HepG2 (cell line): ENCODE measurements around the gene EMC9. TPM values are rescaled to one million over a fixed set of nuclear protein-coding genes. Genes with fewer than 3 reads are reported as not detected.

ENCODE experiments used
- ARHGAP35 ChIP-seq: sonication (generic); formaldehyde crosslinking; IDR thresholded peaks from 2 replicates; pipeline ENCODE4 v1.9.0; 2022; ENCODE audit warnings: mild to moderate bottlenecking, inconsistent platforms, moderate library complexity, missing genetic modification reagents, borderline replicate concordance
- CCDC6 ChIP-seq: sonication (generic); formaldehyde crosslinking; IDR thresholded peaks from 2 replicates; pipeline ENCODE4 v1.8.1; 2022; ENCODE audit warnings: mild to moderate bottlenecking, missing genetic modification reagents, moderate library complexity
- FOXP4 ChIP-seq: sonication (generic); formaldehyde crosslinking; IDR thresholded peaks from 2 replicates; pipeline ENCODE4 v1.4.0; 2020; ENCODE audit warnings: missing genetic modification reagents
- HDAC6 ChIP-seq: fragments of 200-600 bp; sonication (generic); IDR thresholded peaks from 2 replicates; pipeline ENCODE4 v1.7.0; 2017; ENCODE audit warnings: mild to moderate bottlenecking, antibody characterized with exemption, low read length, low read depth
- KAT2B ChIP-seq: fragments of 150-350 bp; IDR thresholded peaks from 2 replicates; pipeline ENCODE4 v1.6.1; 2014; ENCODE audit warnings: low read depth, low read length, borderline replicate concordance
- KLF11 ChIP-seq: IDR thresholded peaks from 2 replicates; pipeline ENCODE4 v1.6.1; 2016; ENCODE audit warnings: missing compliant biosample characterization
- MAFG ChIP-seq: sonication (generic); formaldehyde crosslinking; IDR thresholded peaks from 2 replicates; pipeline ENCODE4 v1.5.1; 2020; ENCODE audit warnings: mild to moderate bottlenecking, missing genetic modification reagents
- MAFK ChIP-seq, 2 experiments: IDR thresholded peaks in 1 of 2; conservative IDR thresholded peaks in 1 of 2; 2 replicates each; pipeline ENCODE4 v1.6.1; 2011; ENCODE audit warnings: improper control_type of control experiment in 2 of 2, low read length in 2 of 2
- MBNL3 ChIP-seq: fragments of 250-450 bp; sonication (Bioruptor Pico); conservative IDR thresholded peaks from 2 replicates; pipeline ENCODE4 v1.8.0; 2022; ENCODE audit warnings: mild to moderate bottlenecking, inconsistent platforms
- MEIS1 ChIP-seq: sonication (generic); formaldehyde crosslinking; IDR thresholded peaks from 2 replicates; pipeline ENCODE4 v1.9.0; 2021; ENCODE audit warnings: mild to moderate bottlenecking, missing genetic modification reagents, moderate library complexity, borderline replicate concordance
- SATB2 ChIP-seq: sonication (generic); formaldehyde crosslinking; IDR thresholded peaks from 2 replicates; pipeline ENCODE4 v1.5.0; 2020; ENCODE audit warnings: missing genetic modification reagents
- SNAPC5 ChIP-seq: sonication (generic); formaldehyde crosslinking; IDR thresholded peaks from 2 replicates; pipeline ENCODE4 v1.8.1; 2023; ENCODE audit warnings: mild to moderate bottlenecking, missing genetic modification reagents, borderline replicate concordance
- SP4 ChIP-seq: sonication (generic); formaldehyde crosslinking; IDR thresholded peaks from 2 replicates; pipeline ENCODE4 v1.8.1; 2023; ENCODE audit warnings: mild to moderate bottlenecking, missing genetic modification reagents
- TMF1 ChIP-seq: sonication (generic); formaldehyde crosslinking; IDR thresholded peaks from 2 replicates; pipeline ENCODE4 v1.8.1; 2022; ENCODE audit warnings: low read depth, missing genetic modification reagents
- ZFP41 ChIP-seq: sonication (generic); formaldehyde crosslinking; IDR thresholded peaks from 2 replicates; pipeline ENCODE4 v1.4.0; 2020; ENCODE audit warnings: mild to moderate bottlenecking, missing genetic modification reagents, borderline replicate concordance
- ZHX1 ChIP-seq: sonication (generic); formaldehyde crosslinking; IDR thresholded peaks from 2 replicates; pipeline ENCODE4 v1.8.1; 2022; ENCODE audit warnings: low read depth, mild to moderate bottlenecking, missing genetic modification reagents
- ZNF33A ChIP-seq: sonication (generic); formaldehyde crosslinking; IDR thresholded peaks from 2 replicates; pipeline ENCODE4 v1.5.1; 2020; ENCODE audit warnings: missing genetic modification reagents, mild to moderate bottlenecking, moderate library complexity, borderline replicate concordance
- ZNF564 ChIP-seq: sonication (generic); formaldehyde crosslinking; IDR thresholded peaks from 2 replicates; pipeline ENCODE4 v1.8.1; 2023; ENCODE audit warnings: mild to moderate bottlenecking, missing genetic modification reagents
- ZNF709 ChIP-seq: sonication (generic); formaldehyde crosslinking; IDR thresholded peaks from 2 replicates; pipeline ENCODE4 v1.5.0; 2020; ENCODE audit warnings: mild to moderate bottlenecking, missing genetic modification reagents
- polyA plus RNA-seq, 8 experiments: library from polyadenylated mRNA; depleted of rRNA in 3 of 8; stranded (reverse) in 7 of 8; unstranded in 1 of 8; fragments of >200 nt; fragmentation: Illumina TruSeq in 4 of 8; extraction: Trizol in 4 of 8; gene quantifications; 2 replicates each; pipeline versions ENCODE4 v1.2.1 to v1.2.3, GENCODE V29; 2011 to 2016; ENCODE audit warnings: low read depth in 4 of 8, missing spikeins in 1 of 8, mixed read lengths in 1 of 8; ENCODE audit not compliant: insufficient read depth in 1 of 8
- total RNA-seq, 5 experiments: library from RNA; depleted of rRNA; stranded (reverse); fragments of >200 nt; fragmentation: Illumina TruSeq; extraction: Trizol; gene quantifications; 2 replicates each; pipeline ENCODE4 v1.2.3, GENCODE V29; 2016; ENCODE audit warnings: low read depth in 1 of 5
- TF ChIP-seq, protein P1 (sequence below): sonication (generic); formaldehyde crosslinking; conservative IDR thresholded peaks from 2 replicates; pipeline ENCODE4 v1.5.0; 2020; ENCODE audit warnings: missing genetic modification reagents
- TF ChIP-seq, protein P2 (sequence below): sonication (generic); formaldehyde crosslinking; IDR thresholded peaks from 2 replicates; pipeline ENCODE4 v1.4.0; 2020; ENCODE audit warnings: missing genetic modification reagents
- TF ChIP-seq, protein P3 (sequence below): IDR thresholded peaks from 2 replicates; pipeline ENCODE4 v1.6.1; 2016; ENCODE audit warnings: missing compliant biosample characterization, missing genetic modification reagents, borderline replicate concordance

The EMC9 gene
- total and polyA plus RNA-seq, 2 of the 13 experiments (the other 11 are each of a cell fraction or from before 2014, with no cell fraction given), result 60.5 to 78.7 TPM

DNA sequence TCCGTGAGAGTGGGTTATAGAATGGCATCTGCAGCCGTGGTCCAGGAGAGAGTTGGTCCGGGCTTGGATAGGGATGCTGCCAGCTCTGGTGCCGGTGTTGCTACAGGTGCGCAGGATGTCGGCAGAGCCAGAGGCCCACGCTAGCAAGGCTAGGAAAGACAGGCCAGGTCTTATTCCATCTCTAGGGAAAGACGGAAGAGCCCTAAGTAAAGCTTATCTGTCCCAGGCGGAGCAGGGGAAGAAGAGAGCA is 5.9 kb downstream of the EMC9 start (continued):
- TF ChIP-seq ZHX1 (CRISPR knock-in tag) (no peak), ARHGAP35 (0 out of 2 replicates have a peak, but pooled peaks have one; percentile 64), ZNF709 (CRISPR knock-in tag) (no peak), SNAPC5 (CRISPR knock-in tag) (no peak), FOXP4 (CRISPR knock-in tag) (no peak), HDAC6 (no peak), MAFK (conservative IDR thresholded peaks at IDR 0.05 in 1 of 2, IDR thresholded peaks at IDR 0.05 in 1 of 2; ENCODE audit: low read length in 2 of 2) (no peak), SATB2 (CRISPR knock-in tag) (no peak), TMF1 (no peak), ZFP41 (CRISPR knock-in tag) (no peak), KLF11 (no peak), MEIS1 (CRISPR knock-in tag) (no peak), SP4 (no peak), ZNF564 (CRISPR knock-in tag) (no peak), KAT2B (no peak), MBNL3 (no peak), ZNF33A (CRISPR knock-in tag) (no peak), MAFG (CRISPR knock-in tag) (no peak), CCDC6 (no peak)
- TF ChIP-seq, protein P1, sequence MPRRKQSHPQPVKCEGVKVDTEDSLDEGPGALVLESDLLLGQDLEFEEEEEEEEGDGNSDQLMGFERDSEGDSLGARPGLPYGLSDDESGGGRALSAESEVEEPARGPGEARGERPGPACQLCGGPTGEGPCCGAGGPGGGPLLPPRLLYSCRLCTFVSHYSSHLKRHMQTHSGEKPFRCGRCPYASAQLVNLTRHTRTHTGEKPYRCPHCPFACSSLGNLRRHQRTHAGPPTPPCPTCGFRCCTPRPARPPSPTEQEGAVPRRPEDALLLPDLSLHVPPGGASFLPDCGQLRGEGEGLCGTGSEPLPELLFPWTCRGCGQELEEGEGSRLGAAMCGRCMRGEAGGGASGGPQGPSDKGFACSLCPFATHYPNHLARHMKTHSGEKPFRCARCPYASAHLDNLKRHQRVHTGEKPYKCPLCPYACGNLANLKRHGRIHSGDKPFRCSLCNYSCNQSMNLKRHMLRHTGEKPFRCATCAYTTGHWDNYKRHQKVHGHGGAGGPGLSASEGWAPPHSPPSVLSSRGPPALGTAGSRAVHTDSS, result 0 out of 2 replicates have a peak, but pooled peaks have one; percentile 23
- TF ChIP-seq, protein P2, sequence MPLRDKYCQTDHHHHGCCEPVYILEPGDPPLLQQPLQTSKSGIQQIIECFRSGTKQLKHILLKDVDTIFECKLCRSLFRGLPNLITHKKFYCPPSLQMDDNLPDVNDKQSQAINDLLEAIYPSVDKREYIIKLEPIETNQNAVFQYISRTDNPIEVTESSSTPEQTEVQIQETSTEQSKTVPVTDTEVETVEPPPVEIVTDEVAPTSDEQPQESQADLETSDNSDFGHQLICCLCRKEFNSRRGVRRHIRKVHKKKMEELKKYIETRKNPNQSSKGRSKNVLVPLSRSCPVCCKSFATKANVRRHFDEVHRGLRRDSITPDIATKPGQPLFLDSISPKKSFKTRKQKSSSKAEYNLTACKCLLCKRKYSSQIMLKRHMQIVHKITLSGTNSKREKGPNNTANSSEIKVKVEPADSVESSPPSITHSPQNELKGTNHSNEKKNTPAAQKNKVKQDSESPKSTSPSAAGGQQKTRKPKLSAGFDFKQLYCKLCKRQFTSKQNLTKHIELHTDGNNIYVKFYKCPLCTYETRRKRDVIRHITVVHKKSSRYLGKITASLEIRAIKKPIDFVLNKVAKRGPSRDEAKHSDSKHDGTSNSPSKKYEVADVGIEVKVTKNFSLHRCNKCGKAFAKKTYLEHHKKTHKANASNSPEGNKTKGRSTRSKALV (CRISPR knock-in tag), result no peak
- TF ChIP-seq, protein P3, sequence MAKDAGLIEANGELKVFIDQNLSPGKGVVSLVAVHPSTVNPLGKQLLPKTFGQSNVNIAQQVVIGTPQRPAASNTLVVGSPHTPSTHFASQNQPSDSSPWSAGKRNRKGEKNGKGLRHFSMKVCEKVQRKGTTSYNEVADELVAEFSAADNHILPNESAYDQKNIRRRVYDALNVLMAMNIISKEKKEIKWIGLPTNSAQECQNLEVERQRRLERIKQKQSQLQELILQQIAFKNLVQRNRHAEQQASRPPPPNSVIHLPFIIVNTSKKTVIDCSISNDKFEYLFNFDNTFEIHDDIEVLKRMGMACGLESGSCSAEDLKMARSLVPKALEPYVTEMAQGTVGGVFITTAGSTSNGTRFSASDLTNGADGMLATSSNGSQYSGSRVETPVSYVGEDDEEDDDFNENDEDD, result no peak
